ENCODE results near the gene PAFAH2.
A peak's percentile ranks its signal among the peaks of the same experiment; 100 is the strongest.

The PAFAH2 gene

DNA sequence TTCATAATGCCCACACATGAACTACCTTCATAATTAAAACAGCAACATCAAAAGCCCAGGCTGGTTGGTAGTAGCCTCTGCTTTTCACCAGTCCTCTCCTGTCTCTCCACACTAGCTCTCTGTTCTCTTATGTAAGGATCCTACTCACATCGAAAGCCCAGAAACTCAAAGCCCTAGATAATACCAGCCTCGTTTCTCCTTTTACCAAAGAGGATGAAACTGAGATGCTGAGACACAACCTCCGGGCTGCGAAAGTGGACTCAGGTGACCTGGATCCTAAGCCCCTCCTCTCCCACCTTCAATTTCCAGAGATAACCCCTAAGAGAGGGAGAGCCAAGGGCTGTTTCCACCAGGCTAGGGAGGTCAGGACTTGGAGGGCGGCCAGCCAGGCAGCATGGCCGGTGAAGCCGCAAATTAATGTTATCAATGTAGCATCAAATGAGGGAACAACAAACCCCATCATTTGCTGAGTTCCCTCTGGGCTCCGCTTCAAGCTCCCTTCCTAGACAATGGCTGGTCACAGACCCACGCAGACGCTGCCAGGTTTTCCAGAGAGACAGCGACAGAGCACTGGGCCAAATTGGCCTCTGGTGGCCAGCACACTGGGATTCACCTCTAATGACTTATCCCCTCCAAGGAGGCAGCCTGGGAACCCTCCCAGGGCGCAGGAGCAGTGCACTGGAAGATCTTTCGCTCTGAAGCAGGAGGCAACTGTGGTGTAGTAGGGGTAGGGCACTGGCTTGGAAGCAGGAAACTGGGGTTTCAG lies 70.9 kb downstream of the PAFAH2 start:
- TF ChIP-seq, protein P1, sequence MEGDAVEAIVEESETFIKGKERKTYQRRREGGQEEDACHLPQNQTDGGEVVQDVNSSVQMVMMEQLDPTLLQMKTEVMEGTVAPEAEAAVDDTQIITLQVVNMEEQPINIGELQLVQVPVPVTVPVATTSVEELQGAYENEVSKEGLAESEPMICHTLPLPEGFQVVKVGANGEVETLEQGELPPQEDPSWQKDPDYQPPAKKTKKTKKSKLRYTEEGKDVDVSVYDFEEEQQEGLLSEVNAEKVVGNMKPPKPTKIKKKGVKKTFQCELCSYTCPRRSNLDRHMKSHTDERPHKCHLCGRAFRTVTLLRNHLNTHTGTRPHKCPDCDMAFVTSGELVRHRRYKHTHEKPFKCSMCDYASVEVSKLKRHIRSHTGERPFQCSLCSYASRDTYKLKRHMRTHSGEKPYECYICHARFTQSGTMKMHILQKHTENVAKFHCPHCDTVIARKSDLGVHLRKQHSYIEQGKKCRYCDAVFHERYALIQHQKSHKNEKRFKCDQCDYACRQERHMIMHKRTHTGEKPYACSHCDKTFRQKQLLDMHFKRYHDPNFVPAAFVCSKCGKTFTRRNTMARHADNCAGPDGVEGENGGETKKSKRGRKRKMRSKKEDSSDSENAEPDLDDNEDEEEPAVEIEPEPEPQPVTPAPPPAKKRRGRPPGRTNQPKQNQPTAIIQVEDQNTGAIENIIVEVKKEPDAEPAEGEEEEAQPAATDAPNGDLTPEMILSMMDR (IDR thresholded peaks at IDR 0.05; ENCODE audit: insufficient read depth, low read length, missing control alignments) = no peak
- no peak for DNase-seq (ENCODE audit: low read depth, low spot score)
- H3K4me3 ChIP-seq (ENCODE audit: low read depth, low read length) = no peak overlapping the region
- CTCF ChIA-PET = no interaction called here
- POLR2A ChIA-PET = no interaction called here

DNA sequence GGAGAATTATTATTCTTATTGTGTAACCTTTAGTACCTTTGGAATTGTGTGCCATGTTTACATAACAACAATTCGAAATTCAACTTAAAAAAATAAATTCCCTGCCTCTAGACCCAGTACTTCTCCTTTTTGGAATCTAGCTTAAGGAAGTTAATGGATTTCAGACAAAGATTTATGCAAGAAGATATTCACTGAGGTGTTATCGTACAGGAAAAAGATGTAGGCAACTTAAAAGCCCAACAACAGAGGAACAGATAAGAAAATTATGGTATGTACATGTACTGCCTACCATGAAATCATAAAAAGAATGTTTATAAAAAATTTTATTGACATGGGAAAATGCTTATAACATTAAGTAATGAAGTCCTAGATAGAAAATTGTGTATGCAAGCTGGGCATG lies 73.4 kb downstream of the PAFAH2 start:
- POLR2A ChIA-PET = no interaction called here
- DNase-seq (ENCODE audit: low read depth, low spot score) = no peak
- TF ChIP-seq, protein P1 (IDR thresholded peaks at IDR 0.05; ENCODE audit: insufficient read depth, low read length, missing control alignments) = no peak
- CTCF ChIA-PET = interaction anchor here (1.0 kb wide), 1 partner anchor 15 kb away, joined by 3 read pairs; no protein-coding TSS in a partner anchor
- H3K4me3 ChIP-seq (ENCODE audit: low read depth, low read length) = no peak overlapping the region

DNA sequence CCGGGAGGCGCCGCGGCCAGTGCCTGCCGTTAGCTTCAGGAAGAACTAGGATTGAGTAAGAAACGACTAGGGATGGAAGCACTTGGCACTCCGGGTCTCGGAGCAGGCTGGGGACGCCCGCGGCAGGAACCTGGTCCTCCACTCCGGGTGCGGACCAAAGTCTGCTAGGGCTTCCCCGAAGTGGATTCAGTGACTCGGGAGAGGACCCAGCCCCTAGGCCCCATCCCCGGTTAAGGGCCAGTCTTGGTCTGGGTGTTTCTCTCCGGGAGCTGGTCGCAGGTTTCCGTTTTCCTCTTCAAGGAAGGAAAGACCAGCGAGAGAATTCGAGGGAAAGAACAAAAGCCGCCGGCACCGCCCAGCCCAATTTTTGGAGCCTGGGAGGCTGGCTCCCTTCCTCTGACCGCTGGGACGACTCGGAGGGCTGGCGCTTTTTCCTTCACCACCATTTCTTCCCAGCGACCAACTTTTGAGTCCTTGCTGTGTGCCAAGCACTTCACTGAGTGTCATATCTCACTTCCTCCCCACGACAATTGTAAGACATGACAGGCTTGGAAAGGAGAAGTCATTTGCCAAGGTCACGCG lies 74.8 kb downstream of the PAFAH2 start:
- TF ChIP-seq, protein P1 (IDR thresholded peaks at IDR 0.05; ENCODE audit: insufficient read depth, low read length, missing control alignments) = no peak
- ChIA-PET POLR2A (interaction anchor here (0.6 to 0.7 kb wide), 2 partner anchors 10 to 22 kb away, joined by 3 read pairs; no protein-coding TSS in a partner anchor), CTCF (interaction anchor here (1.5 to 2.7 kb wide), 3 partner anchors 9 to 27 kb away, joined by 5 to 20 read pairs (median 7); no protein-coding TSS in a partner anchor)
- peak overlapping the region; percentile 59 for H3K4me3 ChIP-seq (ENCODE audit: low read depth, low read length)
- DNase-seq (ENCODE audit: low read depth, low spot score) = no peak

DNA sequence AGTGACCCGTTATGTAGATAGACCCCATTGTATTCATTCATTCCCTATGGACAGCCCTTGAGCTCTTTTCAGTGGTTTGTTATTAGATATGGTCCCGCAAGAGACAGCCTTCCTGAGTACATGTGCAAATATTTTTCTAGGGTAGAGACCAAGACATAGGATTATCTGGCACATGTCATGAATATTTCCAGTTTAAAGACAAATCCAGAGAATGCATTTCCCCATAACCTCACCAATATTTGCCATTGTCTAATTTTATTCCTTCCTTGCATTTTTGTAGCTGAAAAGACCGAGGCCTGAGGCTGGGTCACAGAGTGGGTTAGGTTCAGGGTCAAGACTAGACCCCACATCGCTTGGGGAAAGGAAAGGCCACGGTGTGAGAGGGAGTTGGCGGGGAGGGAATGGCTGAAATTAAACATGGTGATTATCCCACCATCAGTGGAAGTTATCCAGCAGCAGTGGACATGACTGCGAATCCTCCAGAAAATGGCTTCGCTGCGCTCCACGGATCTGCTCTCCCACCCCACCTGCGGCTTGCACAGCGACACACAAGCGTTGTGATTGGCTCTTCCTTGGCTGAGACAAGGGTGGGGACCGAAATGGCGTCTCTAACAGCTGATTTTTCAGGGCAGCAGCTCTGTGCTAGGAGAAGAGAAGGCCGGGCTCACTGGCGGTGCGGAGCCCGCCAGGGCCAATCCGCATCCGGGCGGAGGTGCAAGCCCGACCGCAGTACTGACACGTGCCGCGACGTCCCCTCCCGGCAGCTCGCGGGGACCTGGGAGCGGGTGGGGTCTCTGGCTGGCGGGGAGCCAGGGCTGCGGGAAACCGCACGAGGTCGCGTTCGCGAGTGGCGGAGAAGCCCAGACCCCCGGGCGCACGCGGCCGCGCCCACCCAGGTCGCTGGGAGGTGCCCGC lies 75.5 kb downstream of the PAFAH2 start:
- H3K4me3 ChIP-seq (ENCODE audit: low read depth, low read length) = peak overlapping the region; percentile 59
- ChIA-PET POLR2A (interaction anchor here (0.5 to 1.0 kb wide), 4 partner anchors 9 to 28 kb away, joined by 3 read pairs; no protein-coding TSS in a partner anchor), CTCF (interaction anchor here (0.7 to 2.7 kb wide), 6 partner anchors 9 to 26 kb away, joined by 3 to 20 read pairs (median 5); no protein-coding TSS in a partner anchor)
- TF ChIP-seq, protein P1 (IDR thresholded peaks at IDR 0.05; ENCODE audit: insufficient read depth, low read length, missing control alignments) = no peak
- no peak for DNase-seq (ENCODE audit: low read depth, low spot score)

DNA sequence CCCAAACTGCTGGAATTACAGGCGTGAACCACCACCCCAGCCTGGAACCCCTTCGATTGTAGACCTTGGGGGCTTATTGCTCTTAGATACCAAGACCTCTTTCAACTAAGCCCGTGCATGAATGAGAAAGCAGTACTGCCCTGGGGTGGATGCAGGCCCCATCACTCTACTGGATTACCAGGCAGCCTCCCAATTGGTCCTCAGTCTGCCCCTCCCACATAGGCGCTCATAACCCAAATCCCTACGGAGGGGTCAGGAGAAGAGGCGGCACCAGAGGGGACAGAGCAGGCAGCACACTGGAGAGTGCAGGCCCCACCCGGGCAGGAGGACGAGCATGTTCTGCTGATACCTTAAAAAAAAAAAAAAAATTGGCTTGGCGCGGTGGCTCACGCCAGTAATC lies 79.2 kb downstream of the PAFAH2 start:
- TF ChIP-seq, protein P1 (IDR thresholded peaks at IDR 0.05; ENCODE audit: insufficient read depth, low read length, missing control alignments) = no peak
- ChIA-PET CTCF (interaction anchor here (1.5 kb wide), 1 partner anchor 23 kb away, joined by 8 read pairs; no protein-coding TSS in a partner anchor), POLR2A (no interaction called here)
- DNase-seq (ENCODE audit: low read depth, low spot score) = no peak
- no peak overlapping the region for H3K4me3 ChIP-seq (ENCODE audit: low read depth, low read length)
